GM18858 (cell line): ENCODE measurements around the gene GRM7.

Source experiments
- ATAC-seq: cut with Tn5 transposase; IDR thresholded peaks from one replicate; pipeline ENCODE4 v1.9.1; 2021; ENCODE audit not compliant: unreplicated experiment

The GRM7 gene

GRCh38 chr3:7226393-7226792 is 365.5 kb downstream of the GRM7 start:
- no peak for ATAC-seq

DNA sequence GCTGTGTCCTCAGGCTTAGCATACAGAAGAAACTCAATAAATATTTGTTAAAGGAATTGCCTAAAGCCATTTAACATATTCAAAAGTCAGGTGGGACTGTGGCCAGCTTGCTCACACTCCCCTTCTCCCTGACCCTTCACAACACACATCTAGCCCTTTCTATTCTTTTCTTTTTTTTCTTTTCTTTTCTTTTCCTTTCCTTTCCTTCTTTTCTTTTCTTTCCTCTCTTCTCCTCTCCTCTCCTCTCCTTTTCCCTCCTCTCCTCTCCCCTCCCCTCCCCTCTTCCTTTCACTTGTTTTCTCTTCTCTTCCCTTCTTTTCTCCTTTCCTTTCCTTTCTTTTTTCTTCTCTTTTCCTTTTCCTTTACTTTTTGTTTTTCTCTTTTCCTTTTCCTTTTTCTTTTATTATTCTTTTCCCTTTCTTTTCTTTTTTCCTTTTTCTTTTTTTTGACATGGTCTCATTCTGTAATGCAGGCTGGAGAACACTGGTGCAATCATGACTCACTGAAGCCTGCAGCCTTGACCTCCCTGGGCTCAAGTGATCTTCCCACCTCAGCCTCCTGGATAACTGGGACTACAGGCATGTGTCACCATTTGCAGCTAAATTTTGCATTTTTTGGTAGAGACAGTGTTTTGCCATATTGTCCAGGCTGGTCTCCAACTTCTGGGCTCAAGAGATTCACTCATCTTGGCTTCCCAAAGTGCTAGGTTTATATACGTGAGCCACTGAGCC is 377.8 kb downstream of the GRM7 start:
- ATAC-seq = no peak

DNA sequence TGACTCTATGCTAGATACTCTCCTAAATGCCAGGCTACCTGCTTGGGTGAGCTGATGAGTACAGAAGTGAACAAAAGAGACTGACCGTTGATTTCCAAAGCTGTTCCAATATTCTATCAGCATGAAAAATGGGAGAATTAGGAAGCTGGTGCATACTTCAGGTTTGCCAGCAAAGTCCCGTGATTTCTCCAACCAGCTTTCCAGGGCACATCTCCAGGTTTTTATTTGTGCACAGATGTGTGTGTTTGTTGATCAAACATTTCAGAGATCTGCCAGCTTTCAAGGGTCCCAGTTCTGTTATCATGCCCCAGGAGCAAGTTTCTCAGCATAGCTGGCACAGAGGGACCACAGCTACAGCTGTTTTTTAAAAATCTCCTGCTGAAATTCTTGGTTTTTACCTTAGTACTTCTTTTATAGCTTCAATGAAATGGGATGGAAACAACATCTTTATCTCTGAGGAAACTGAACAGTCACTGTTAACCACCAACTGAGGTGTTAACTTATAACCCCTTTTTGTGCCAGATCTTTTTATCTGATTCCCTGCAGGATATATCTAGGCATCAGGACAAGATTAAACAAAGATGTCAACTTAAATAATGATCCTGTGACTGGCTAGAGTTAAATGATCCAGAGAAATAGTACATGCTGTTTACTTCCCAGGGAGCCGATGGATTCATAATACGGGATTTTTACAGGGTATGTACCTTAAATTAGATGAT is 380.8 kb downstream of the GRM7 start:
- ATAC-seq = no peak

GRCh38 chr3:7242303-7242635 is 381.4 kb downstream of the GRM7 start:
- no peak for ATAC-seq

DNA sequence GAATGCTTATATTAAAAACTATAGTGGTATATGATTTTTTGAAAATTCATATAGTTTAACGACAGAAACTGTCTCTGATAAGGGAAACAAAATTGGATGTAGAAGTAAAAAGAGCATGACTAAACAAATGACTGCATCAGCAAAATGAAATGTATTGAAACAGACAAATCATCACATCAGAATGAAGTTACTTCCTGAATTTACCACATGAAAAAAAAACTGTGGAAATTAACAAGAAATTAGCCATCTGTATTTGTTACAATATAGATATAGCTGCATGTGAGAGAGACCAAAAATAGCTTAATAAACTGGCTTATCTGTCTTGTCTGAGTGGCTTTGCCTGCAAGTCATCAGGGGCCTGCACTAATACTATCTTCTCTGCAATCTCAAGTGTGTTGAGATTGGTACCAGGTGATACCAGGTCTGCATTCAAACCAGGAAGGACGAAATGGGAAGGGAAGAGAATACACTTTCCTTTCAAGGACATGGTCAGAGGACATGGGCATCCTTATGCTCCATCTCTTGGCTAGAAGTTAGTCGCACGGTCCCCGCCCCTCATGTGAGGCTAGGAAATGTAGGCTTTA is 388.7 kb downstream of the GRM7 start:
- ATAC-seq = no peak

DNA sequence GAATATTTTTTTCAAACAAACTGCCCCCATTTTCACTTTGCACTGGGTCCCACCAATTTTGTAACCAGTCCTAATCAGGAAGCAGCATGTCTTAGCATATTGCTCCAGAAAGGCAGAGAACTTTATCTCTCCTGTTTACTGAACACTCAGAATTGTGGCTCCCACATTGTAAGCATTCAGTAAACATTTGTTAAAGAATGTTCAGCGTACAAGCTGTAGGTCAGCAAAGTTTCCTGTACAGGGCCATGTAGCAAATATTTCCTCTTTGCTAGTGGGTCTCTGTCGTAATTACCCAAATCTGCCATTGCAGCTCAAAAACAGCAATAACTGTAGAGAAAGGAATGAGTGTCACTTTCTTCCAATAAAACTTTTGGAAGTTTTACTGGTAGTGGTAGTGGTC is 393.3 kb downstream of the GRM7 start:
- ATAC-seq = no peak

GRCh38 chr3:7260975-7261374 is 400.1 kb downstream of the GRM7 start:
- ATAC-seq = no peak

DNA sequence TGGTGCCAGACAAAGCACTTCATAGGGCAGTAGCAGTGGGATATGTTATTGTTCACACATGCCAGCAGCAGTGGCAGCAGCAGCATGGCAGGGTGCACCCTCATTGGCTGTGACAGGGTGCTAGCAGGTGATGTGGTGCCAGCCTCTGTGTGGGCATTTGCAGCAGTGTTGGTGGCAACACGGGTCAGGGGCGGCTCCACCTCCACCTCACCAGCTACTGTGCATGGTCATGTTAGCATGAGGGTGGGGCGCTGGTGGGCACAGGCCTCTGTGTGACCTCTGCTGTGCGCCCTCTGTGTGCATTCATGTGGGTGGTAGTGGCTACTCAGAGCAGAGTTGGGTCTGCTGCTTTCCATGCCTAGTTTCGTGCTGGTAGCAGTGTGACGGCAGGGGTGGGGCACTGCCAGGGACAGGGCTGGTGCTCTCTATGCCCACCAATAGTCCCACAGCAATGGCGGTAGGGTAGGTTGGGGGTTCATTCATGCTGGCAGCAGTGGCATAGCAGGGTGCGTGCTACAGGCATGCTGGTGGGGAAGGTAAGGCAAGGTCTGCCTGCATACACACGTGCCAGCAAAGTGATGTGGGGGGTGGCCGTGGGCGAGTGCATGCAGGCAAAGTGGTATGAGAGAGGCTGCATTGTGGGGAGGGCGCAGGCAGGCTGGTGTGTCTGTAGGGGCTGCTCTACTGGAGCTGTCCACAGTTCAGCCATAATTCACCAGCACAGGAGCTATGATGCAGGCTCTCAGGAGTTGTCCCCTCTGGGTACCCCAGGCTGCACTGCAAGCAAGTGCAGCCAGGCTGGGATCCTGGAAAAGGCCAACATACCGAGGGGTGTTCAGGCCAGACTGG is 402.7 kb downstream of the GRM7 start:
- ATAC-seq = no peak

DNA sequence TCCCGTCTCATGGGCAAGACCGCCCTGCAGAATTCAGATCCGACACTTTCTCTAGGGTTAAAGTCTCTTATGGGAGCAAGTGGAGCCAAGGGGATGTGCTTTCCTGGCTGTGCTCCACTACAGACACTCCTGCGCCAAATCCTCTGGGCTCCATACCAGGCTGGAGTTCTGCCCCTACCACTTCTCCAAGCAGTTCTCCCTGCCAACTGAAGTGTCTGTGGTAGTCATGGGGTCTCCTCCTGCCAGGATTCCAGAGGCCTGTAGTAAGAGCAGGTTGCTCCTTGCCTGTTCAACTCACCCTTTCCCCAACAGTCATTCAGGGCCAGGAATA is 403.2 kb downstream of the GRM7 start:
- no peak for ATAC-seq

GRCh38 chr3:7265736-7266135 is 404.8 kb downstream of the GRM7 start:
- ATAC-seq = no peak

DNA sequence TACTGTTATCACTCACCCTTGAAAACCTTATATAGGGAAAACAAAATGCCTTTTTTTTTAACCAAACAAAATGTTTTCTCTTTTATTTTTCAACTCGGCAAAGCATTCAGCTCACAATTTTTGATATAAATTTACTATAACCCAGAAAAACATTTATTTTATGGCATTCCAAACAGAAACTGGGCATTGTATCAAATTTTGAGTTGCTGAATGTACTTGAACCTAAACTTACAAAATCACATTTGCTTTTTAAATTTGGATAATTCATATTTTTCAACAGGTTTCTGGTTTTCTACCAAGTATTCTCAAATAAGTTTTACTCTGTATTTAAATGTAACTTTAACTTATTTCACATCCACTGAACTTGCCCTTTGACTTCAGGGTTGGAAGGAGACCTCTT is 405.6 kb downstream of the GRM7 start:
- no peak for ATAC-seq

DNA sequence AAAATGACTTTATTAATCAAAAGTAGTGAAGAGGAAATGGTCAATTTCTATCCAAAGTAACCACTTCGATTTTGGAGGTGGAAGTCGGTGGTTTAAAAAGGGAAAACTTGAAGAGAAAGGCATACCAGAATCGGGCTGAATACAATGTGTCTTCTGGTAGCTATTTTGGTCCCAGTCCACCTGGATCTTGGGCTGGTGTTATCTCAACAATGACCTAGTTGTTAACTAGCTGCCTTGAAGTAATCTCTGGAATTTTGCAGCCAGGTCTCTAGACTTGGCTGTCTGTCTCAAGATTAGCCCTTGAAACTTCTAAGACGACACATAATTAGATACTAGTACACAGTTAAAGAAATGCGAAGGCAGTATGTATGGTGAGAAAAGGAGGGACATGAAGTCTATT is 409.8 kb downstream of the GRM7 start:
- no peak for ATAC-seq

- no peak for ATAC-seq
Measured at GRCh38 chr3:7271631-7272030, 410.7 kb downstream of the GRM7 start.

DNA sequence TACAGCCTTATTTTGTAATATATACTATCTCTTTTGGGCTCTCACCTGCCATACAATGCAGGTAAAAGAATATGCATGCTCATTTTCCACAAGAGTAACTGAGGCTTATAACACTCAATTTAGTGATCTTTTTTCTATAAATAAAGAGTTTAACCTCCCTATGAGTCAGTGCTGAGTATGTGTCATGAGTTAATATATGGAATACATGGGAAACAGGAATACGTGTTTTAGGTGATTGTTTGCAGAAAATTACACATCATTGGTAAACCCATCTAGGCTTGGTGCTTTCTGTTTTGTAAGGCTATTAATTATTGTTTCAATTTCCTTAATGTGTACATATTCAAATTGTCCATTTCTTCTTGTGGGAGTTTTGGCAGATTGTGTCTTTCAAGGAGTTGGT is 411.3 kb downstream of the GRM7 start:
- no peak for ATAC-seq

GRCh38 chr3:7275396-7275795 is 414.5 kb downstream of the GRM7 start:
- ATAC-seq = no peak

GRCh38 chr3:7280318-7280717 is 419.4 kb downstream of the GRM7 start:
- ATAC-seq = no peak

DNA sequence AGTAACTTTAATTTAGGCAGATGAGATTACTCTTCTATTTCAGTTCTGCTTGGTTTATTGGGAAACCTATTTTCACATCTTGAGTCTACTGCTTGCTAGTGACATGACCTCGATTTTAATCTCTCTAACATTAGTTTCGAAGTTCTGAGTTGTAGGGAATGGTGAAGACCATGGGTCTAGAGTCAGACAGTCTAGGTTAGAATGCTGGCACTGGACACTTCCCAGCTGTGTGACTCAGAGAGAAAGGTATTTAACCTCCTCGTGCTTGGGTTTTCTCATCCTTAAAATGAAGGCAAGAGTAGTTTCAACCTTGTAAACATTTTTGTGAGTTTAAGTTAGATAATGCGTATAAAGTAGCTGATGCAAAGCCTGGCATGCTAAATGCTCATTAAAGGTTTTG is 422.1 kb downstream of the GRM7 start:
- ATAC-seq = no peak

GRCh38 chr3:7285505-7285904 is 424.6 kb downstream of the GRM7 start:
- ATAC-seq = no peak

DNA sequence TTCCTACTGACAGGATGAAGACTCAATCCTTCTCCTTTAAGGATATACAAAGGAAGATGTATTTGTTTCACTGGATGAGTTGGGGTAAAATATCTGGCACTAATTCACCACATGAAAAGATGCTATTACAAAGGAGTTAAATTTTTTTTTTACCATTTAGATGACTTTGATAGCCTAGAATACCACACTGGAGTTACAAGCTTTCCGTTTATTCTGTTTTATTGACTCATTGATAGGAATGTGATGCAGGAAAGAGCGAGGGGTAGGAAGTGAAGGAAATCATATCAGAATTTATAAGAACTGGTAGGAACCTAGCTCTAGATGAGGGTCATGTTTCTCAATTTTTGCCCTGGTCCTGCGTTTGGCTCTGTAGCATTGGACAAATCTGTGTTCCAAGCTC is 427.2 kb downstream of the GRM7 start:
- no peak for ATAC-seq

DNA sequence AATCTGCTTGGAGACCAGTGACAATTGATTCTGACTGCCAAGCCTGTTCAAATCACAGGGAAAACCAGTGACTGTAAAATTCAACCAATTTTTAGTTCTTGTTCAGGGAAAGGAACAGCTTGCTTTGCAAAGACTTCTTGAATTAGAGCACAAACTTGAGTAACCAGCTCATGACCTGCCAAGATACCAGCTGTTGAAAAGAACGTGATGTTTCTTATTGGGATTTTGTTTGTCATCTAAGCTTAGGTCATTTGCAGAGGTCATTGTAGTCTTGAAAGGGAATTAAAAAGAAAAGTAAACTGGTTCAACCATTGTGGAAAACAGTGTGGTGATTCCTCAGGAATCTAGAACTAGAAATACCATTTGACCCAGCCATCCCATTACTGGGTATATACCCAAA is 428.2 kb downstream of the GRM7 start:
- no peak for ATAC-seq

DNA sequence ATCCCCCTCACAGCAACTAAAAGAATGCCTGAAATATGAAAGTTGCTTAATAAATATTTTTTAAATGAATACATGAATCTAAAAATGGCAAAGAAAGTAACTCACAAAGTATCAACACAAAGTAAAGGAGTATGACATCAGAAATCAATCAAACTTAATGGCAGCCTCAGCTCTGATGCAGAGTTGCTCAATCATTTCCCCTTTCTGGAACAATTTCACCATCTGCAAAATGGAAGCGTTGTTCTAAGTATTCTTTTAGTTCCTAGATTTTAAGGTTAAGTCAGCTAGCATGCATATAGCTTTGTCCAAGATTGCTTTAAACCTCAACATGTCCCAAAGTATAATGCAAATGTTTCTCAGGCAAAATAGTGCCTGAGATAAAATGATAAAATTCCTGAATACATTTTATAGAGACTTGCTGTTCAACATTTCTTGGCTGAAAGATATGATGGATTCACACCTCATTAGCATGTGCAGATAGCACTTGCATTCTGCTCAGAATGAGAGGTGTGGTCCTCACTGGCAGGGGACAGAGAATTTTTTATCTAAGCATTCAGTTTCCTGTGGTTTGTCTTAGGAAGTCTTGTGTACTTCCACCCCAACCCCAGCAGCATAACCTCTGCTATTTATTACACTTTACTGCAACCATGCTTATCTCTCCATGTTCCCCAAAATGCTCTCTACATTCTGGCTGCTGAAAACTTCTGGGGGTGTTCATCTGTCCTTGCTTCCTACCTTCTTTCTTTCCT is 429.3 kb downstream of the GRM7 start:
- ATAC-seq = no peak
